ENCODE data around the gene FLOT2. TPM values are rescaled to one million over a fixed set of nuclear protein-coding genes. Genes with fewer than 3 reads are reported as not detected.

FLOT2 gene, protein sequence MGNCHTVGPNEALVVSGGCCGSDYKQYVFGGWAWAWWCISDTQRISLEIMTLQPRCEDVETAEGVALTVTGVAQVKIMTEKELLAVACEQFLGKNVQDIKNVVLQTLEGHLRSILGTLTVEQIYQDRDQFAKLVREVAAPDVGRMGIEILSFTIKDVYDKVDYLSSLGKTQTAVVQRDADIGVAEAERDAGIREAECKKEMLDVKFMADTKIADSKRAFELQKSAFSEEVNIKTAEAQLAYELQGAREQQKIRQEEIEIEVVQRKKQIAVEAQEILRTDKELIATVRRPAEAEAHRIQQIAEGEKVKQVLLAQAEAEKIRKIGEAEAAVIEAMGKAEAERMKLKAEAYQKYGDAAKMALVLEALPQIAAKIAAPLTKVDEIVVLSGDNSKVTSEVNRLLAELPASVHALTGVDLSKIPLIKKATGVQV
- total RNA-seq (2022; extraction: Qiagen RNA extraction): 78.7 to 90.2 TPM (median 85.3 TPM) in 5 replicates

DNA sequence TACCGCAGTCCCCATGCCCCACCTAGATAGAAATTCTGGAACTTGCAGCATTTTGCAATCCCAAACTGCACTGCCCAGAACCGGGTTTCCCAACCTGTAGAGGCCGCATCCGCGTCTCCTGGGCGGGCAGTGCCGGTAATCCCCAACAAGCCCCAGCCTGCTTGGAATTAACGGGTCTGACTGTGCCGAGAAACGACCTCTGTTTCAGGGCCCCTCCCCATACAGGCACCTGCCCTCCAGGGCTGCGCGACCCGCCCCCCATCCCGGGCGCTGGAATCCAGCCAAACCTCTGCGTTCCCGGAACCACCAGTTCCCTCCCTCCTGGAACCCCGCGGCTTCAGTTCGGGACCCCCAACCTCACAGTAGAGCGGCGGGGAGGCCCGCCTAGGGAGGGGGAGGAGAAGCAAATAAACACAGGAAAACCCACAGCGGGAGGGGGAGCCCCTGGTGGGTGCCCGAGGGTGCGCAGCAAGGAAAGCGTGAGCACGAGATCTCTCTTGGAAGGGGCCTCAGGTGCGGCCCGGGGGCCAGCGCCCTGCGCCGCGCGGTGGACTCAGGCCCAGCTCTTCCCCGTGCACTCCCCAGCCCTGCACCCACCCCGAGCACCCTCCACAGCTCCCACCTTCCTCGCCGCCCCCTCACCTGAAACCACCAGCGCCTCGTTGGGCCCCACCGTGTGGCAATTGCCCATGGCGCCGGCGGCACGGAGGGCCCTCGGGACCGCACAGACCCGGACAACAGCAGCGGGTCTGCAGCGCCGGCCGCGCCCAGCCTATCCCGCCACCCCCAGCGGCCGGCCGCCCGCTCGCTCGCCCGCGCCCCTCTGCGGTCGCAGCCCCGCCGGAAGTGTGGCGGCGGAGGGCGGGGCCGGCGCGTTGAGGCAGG, at the start of gene FLOT2:
Gene FLOT2 (minus strand): TSS at position 850 of the 885 bp plus-strand sequence. CDS start 159 bp downstream, at position 691.

DNA sequence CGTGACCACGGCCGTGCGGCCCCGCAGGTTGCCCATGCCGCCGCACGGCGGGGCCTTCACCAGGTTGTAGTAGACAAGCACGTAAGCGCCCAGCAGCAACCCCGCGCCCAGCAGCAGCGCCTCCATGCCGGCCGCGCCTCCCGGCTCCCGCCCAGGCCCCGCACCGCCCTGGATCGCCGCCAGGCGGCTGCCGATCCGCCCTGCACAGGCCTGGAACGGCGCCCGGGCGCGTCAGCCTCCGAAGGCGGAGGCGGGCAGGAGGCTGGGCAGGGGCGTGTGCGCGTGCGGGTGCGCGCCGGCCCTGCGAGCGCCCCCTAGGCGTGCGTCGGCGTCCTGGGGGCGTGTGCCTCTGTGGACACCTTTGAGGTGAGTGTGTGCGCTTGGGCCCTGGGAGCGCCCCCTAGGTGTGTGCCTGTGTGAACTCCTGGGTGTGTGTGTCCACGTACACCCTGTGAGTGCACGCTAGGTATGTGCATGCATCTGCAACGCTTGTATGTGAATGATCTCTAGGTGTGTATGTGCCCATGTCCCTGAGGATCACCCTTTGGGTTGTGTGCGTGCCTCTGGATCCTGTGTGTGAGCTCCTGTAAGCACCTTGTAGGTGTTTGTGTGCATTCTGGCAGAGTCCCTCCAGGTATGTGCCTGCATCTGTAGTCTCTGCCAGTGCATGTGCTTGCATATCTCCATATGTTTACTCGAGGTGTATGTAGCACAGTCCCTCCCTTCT, 5.4 kb upstream of the FLOT2 start, which contains the start of gene DHRS13:
Gene DHRS13 (minus strand): TSS at position 261 of the 727 bp plus-strand sequence. CDS start 135 bp downstream, at position 126.

DNA sequence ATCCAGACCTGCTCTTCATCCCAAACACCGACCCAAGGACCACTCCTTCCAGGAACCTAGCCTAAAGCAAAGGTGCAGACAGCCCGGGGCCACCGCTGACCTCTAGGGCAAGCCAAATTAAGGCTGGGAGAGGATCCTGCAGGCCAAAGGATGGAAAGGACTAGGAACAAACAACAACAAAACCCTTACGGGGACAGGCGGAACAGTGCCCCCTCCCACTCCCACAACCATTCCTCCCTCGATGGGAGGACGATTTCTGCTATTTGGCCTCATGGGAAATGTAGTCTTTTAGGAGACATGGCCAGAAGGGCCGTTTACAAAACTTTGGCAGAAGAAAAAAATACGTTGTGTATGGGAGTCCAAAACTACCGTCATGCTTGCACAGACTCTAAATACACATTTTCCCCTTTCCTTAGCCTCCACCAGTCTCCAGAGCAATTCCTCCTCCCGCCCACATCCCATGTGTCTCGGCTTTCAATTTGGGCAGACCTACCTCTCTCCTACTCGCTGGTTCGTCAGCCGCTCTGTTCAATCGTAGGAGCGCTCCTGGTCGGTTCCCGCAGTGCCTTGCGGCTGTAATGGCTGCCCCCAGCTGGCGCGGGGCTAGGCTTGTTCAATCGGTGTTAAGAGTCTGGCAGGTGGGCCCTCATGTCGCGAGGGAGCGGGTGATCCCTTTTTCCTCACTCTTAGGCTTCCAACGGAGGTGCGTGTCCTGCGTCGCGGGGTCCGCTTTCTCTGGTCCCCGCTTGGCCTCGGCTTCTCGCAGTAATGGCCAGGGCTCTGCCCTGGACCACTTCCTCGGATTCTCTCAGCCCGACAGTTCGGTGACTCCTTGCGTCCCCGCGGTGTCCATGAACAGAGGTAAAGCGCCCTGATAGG, 42.8 kb downstream of the FLOT2 start, which contains the start of gene ERAL1:
Gene ERAL1 (plus strand): TSS at position 560 of the 879 bp plus-strand sequence. CDS start 19 bp downstream, at position 579.

DNA sequence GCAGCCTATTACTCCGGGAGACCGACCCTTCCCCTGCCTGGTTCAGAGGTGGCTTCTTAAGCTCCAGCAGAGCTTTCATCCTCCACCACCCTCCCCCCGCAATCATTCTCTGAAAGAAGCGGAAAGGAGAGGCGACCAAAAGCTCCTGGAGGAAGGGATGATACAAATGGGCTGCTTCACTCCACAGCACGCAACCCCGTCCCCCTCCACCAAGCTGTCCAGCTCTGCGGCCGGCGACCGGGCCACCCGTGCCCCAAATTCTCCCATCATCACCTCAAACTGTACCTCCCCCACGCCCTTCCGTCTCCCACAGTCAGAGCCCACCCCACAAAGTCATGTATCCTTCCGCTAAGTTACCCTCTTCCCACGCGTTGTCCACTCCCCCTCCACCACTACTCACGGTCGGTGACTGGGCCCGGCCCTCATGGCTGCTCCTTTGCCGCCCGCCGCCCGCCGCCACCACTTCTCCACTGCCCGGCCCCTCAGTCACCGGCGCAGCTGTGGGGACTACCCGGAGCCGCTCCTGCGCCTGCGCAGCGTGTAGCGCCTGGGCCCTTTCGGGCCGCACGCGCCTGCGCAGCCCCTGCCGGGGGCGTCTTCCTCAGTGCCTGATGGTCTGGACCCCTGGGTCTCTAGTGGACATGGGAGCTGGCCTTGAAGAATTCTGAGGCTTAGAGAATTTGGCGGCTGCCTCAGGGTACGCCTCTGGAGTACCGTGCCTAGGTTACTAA, 55.1 kb downstream of the FLOT2 start, which contains the start of gene FAM222B:
Gene FAM222B (minus strand): TSS at position 509 of the 731 bp plus-strand sequence. CDS start 76,123 bp downstream, outside the sequence.

Other genes starting within 250 kb of the FLOT2 start
- 80.3 to 86.5 TPM (median 81.6 TPM) in 5 replicates for gene SDF2, start 235.8 kb downstream of the FLOT2 start, total RNA-seq (2022; extraction: Qiagen RNA extraction)
- 68.7 to 82.6 TPM (median 69.4 TPM) in 5 replicates for gene SUPT6H, start 235.5 kb downstream of the FLOT2 start, total RNA-seq (2022; extraction: Qiagen RNA extraction)
- gene PROCA1, start 185.8 kb downstream of the FLOT2 start, total RNA-seq (2022; extraction: Qiagen RNA extraction): 0.93 to 1.2 TPM (median 1.2 TPM) in 5 replicates
- 210 to 239 TPM (median 227 TPM) in 5 replicates for gene RAB34, start 179.9 kb downstream of the FLOT2 start, total RNA-seq (2022; extraction: Qiagen RNA extraction)
- 1,477 to 2,445 TPM (median 2,273 TPM) in 5 replicates for gene RPL23A, start 177.7 kb downstream of the FLOT2 start, total RNA-seq (2022; extraction: Qiagen RNA extraction)
- 29.1 to 47.2 TPM (median 43.1 TPM) in 5 replicates for gene TLCD1, start 171.5 kb downstream of the FLOT2 start, total RNA-seq (2022; extraction: Qiagen RNA extraction)
- 3.6 to 4.7 TPM (median 4.2 TPM) in 5 replicates for gene NEK8, start 168.9 kb downstream of the FLOT2 start, total RNA-seq (2022; extraction: Qiagen RNA extraction)
- 61.0 to 85.9 TPM (median 81.0 TPM) in 5 replicates for gene TRAF4, start 153.7 kb downstream of the FLOT2 start, total RNA-seq (2022; extraction: Qiagen RNA extraction)
- 37.6 to 44.6 TPM (median 41.0 TPM) in 5 replicates for gene FAM222B, start 54.9 kb downstream of the FLOT2 start, total RNA-seq (2022; extraction: Qiagen RNA extraction)
- gene ERAL1, start 42.7 kb downstream of the FLOT2 start, total RNA-seq (2022; extraction: Qiagen RNA extraction): 86.8 to 92.5 TPM (median 88.1 TPM) in 5 replicates
- gene DHRS13, start 5.3 kb upstream of the FLOT2 start, total RNA-seq (2022; extraction: Qiagen RNA extraction): 5.6 to 6.9 TPM (median 6.5 TPM) in 5 replicates
- 29.2 to 36.2 TPM (median 32.2 TPM) in 5 replicates for gene PHF12, start 53.8 kb upstream of the FLOT2 start, total RNA-seq (2022; extraction: Qiagen RNA extraction)
- gene SEZ6, start 108.3 kb upstream of the FLOT2 start, total RNA-seq (2022; extraction: Qiagen RNA extraction): 0.07 TPM in 1 of 5 replicates, not detected in the others
- 0.10 to 0.43 TPM (median 0.22 TPM) in 4 of 5 replicates, not detected in the other for gene PIPOX, start 145.4 kb upstream of the FLOT2 start, total RNA-seq (2022; extraction: Qiagen RNA extraction)

Data from A549 treated with Hydrocortisone at 1 μM for 4 hours (cell line).